Ishikawa (cell line): Measurements from ENCODE around the gene CCDC88C.

Experiments
- CEBPB ChIP-seq: IDR thresholded peaks from 2 replicates; pipeline ENCODE4 v1.6.1; 2012
- CREB1 ChIP-seq: IDR thresholded peaks from 2 replicates; pipeline ENCODE4 v1.6.1; 2012; ENCODE audit warnings: low read depth
- EGR1 ChIP-seq: IDR thresholded peaks from 2 replicates; pipeline ENCODE4 v1.6.1; 2012
- EP300 ChIP-seq: IDR thresholded peaks from 2 replicates; pipeline ENCODE4 v1.6.1; 2012; ENCODE audit warnings: borderline replicate concordance
- FOXM1 ChIP-seq: IDR thresholded peaks from 2 replicates; pipeline ENCODE4 v1.6.1; 2012; ENCODE audit warnings: low read depth, borderline replicate concordance
- NFIC ChIP-seq: IDR thresholded peaks from 2 replicates; pipeline ENCODE4 v1.6.1; 2012
- RAD21 ChIP-seq: IDR thresholded peaks from 2 replicates; pipeline ENCODE4 v1.6.1; 2012; ENCODE audit warnings: low read depth
- TAF1 ChIP-seq: IDR thresholded peaks from 2 replicates; pipeline ENCODE4 v1.6.1; 2012; ENCODE audit warnings: low read depth, mild to moderate bottlenecking
- TCF12 ChIP-seq: IDR thresholded peaks from 2 replicates; pipeline ENCODE4 v1.6.1; 2012; ENCODE audit warnings: low read depth
- TEAD4 ChIP-seq: IDR thresholded peaks from 2 replicates; pipeline ENCODE4 v1.6.1; 2012
- YY1 ChIP-seq: IDR thresholded peaks from 2 replicates; pipeline ENCODE4 v1.6.1; 2012; ENCODE audit warnings: low read depth
- ZBTB7A ChIP-seq: IDR thresholded peaks from 2 replicates; pipeline ENCODE4 v1.6.1; 2012; ENCODE audit warnings: low read depth
- TF ChIP-seq, protein P1 (sequence below): IDR thresholded peaks from 2 replicates; pipeline ENCODE4 v1.6.1; 2012
- TF ChIP-seq, protein P2 (sequence below): IDR thresholded peaks from 2 replicates; pipeline ENCODE4 v1.6.1; 2012
- TF ChIP-seq, protein P3 (sequence below): IDR thresholded peaks from 2 replicates; pipeline ENCODE4 v1.6.1; 2012; ENCODE audit warnings: low read depth, mild to moderate bottlenecking

The CCDC88C gene

DNA sequence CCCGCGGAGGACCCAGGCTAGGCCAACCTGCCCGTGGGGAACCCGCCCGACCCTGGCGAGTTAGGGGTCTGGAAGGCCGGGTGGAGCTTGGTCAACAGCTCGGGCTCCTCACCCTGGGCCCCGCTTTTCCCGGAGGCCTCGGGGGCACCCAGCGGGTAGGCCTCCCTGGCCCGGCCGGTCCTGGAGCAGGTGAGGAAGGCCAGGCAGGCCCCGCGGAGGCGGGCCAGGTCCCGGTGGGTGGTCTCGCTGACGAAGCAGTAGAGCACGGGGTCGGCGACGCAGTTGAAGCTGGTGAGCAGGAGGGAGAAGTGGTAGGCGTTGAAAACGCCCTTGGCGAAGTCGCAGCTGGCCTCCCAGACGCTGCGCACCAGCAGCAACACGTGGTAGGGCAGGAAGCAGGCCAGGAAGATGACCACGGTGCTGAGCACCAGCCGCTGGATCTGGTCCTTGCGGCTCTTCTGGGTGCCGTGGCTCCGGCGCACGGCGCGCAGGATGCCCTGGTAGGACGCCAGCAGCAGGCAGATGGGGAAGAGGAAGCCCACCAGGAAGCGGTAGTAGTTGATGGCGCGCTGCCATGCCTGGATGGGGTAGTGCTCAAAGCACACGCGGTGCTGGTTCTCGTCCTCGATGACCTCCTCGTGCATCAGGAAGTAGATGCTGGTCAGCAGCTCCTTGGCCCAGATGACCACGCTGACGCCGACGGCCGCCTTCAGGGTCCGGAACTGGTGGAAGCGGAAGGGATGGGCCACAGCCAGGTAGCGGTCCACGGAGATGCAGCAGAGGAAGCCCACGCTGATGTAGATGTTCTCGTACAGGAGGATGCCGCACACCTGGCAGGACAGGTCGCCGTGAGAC is 183.5 kb downstream of the CCDC88C start:
- no peak for TF ChIP-seq YY1
- TF ChIP-seq TCF12 = no peak
- TF ChIP-seq, protein P1, sequence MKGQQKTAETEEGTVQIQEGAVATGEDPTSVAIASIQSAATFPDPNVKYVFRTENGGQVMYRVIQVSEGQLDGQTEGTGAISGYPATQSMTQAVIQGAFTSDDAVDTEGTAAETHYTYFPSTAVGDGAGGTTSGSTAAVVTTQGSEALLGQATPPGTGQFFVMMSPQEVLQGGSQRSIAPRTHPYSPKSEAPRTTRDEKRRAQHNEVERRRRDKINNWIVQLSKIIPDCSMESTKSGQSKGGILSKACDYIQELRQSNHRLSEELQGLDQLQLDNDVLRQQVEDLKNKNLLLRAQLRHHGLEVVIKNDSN = no peak
- TF ChIP-seq, protein P2, sequence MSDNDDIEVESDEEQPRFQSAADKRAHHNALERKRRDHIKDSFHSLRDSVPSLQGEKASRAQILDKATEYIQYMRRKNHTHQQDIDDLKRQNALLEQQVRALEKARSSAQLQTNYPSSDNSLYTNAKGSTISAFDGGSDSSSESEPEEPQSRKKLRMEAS = no peak
- no peak for TF ChIP-seq RAD21
- no peak for TF ChIP-seq CREB1
- no peak for TF ChIP-seq FOXM1
- no peak for TF ChIP-seq CEBPB
- TF ChIP-seq TAF1 = no peak
- TF ChIP-seq EGR1 = no peak
- no peak for TF ChIP-seq NFIC
- TF ChIP-seq EP300 = no peak
- TF ChIP-seq, protein P3, sequence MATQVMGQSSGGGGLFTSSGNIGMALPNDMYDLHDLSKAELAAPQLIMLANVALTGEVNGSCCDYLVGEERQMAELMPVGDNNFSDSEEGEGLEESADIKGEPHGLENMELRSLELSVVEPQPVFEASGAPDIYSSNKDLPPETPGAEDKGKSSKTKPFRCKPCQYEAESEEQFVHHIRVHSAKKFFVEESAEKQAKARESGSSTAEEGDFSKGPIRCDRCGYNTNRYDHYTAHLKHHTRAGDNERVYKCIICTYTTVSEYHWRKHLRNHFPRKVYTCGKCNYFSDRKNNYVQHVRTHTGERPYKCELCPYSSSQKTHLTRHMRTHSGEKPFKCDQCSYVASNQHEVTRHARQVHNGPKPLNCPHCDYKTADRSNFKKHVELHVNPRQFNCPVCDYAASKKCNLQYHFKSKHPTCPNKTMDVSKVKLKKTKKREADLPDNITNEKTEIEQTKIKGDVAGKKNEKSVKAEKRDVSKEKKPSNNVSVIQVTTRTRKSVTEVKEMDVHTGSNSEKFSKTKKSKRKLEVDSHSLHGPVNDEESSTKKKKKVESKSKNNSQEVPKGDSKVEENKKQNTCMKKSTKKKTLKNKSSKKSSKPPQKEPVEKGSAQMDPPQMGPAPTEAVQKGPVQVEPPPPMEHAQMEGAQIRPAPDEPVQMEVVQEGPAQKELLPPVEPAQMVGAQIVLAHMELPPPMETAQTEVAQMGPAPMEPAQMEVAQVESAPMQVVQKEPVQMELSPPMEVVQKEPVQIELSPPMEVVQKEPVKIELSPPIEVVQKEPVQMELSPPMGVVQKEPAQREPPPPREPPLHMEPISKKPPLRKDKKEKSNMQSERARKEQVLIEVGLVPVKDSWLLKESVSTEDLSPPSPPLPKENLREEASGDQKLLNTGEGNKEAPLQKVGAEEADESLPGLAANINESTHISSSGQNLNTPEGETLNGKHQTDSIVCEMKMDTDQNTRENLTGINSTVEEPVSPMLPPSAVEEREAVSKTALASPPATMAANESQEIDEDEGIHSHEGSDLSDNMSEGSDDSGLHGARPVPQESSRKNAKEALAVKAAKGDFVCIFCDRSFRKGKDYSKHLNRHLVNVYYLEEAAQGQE = no peak
- TF ChIP-seq ZBTB7A = no peak
- no peak for TF ChIP-seq TEAD4

DNA sequence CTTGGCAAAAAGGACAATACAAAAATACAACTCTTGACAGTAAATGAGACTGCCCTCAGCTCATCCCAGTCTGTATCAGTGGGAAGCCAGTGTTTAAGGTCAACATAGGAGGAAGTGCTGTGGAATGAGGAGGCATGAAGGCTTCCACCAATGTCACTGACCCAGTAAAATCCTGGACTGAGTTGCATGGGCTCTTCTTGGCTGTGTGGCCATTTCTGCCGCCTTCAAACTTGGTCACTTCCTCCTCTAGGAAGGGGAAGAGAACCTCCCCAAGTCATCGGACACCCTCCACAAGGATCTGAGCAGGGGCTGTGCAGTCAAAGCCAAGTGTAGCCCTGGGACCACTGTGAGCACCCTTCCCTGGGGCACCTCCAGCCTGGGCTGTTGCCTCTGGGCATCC is 185.0 kb downstream of the CCDC88C start:
- no peak for TF ChIP-seq TEAD4
- TF ChIP-seq RAD21 = no peak

DNA sequence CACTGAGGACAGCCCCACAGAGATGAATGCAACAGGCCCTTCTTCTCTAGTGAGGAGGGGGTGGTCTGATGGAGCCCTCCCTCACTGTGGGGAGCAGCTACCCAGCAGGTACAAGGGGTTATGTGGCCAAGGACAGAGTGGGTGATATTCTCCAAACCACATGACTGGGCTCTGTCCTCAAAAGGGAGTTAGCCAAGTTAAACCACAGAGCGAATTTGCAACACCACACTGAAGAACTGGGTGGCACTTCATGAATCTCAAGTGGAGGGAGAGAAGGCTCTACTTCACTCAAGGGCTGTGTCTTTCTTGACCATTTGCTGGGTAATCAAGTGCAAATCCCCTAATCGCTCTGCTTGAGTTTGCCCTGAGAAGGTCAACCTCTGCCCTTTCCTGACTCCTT is 185.6 kb downstream of the CCDC88C start:
- TF ChIP-seq, protein P1 = no peak
- TF ChIP-seq YY1 (no peak), TAF1 (no peak), EP300 (no peak), FOXM1 (no peak), CREB1 (no peak), TEAD4 (no peak)

DNA sequence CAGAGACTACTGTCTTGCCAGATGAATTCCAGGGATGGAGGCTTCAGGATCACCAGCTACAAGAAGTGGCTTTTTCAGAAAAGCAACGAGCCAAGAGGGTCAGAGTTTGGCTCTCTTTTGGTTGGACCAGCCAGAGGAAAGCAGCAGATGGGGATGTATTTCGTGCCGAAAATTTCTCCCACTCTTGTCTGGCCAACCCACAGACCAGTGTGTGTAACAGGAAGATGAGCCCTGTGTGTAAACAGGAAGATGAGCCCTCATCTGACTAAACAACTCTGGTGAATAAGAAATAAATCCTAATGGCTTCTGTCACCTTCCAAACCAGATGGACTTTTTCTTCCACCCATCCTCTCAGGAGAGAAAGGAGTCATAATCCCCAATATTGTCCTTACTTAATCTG is 186.2 kb downstream of the CCDC88C start:
- TF ChIP-seq, protein P2 = no peak
- TF ChIP-seq RAD21 = no peak
- TF ChIP-seq YY1 = no peak
- no peak for TF ChIP-seq EP300
- TF ChIP-seq TAF1 = no peak
- no peak for TF ChIP-seq EGR1
- no peak for TF ChIP-seq NFIC
- TF ChIP-seq, protein P3 = no peak
- TF ChIP-seq ZBTB7A = no peak
- no peak for TF ChIP-seq FOXM1
- no peak for TF ChIP-seq CEBPB
- TF ChIP-seq TCF12 = no peak
- no peak for TF ChIP-seq CREB1
- TF ChIP-seq TEAD4 = no peak
- TF ChIP-seq, protein P1 = no peak

DNA sequence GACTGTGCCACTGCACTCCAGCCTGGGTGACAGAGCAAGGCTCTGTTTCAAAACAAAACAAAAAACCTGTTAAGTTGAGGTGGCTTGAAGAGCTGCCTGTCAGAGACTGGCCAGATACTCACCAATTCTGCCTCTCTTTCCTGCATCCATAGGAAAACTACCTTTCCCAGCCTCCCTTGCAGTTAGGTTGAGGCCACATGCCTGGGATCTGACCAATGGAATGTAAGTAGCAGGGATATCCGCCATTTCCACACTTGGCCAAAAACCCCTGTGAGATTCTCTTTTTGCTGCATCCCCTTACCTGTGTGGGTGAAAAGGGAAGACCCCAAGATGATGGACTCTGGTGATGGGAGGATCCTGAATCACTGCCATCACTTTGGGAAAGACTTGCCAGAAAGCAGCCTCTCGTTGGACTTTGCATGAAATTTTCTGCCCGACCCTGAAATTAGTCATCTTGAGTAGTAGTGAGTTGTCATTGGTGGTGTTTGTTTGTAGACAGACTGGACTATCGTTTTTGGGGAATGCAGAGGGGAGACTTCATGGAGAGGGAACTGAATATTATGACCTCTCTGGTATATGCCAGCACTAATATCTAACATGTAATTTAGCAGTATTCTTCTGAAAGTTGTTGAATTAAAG is 187.1 kb downstream of the CCDC88C start:
- TF ChIP-seq, protein P1 = peak; percentile 93
- TF ChIP-seq TAF1 (no peak), YY1 (peak; percentile 81)
